Muscle layer of duodenum (tissue), 2 donors: Measurements from ENCODE around the gene GRID1.

Source experiments
- H3K27ac ChIP-seq: one replicate; pipeline ENCODE4 v1.7.0; 2013; ENCODE audit warnings: mild to moderate bottlenecking, low read length
- H3K27me3 ChIP-seq: one replicate; pipeline ENCODE4 v1.7.0; 2013; ENCODE audit warnings: low read depth, mild to moderate bottlenecking, control low read depth, low read length
- H3K36me3 ChIP-seq, 2 donors: one replicate each; pipeline ENCODE4 v1.7.0; 2013; ENCODE audit warnings: low read length in 2 of 2, control low read depth in 1 of 2, mild to moderate bottlenecking in 1 of 2; ENCODE audit not compliant: insufficient read depth in 2 of 2, control insufficient read depth in 1 of 2
- H3K4me1 ChIP-seq, 2 donors: one replicate each; pipeline ENCODE4 v1.7.0; 2013; ENCODE audit warnings: low read length in 2 of 2, mild to moderate bottlenecking in 2 of 2, control low read depth in 1 of 2, moderate library complexity in 1 of 2; ENCODE audit not compliant: insufficient read depth in 2 of 2, control insufficient read depth in 1 of 2
- H3K4me3 ChIP-seq, 2 donors: one replicate each; pipeline ENCODE4 v1.7.0; 2013; ENCODE audit warnings: low read length in 2 of 2, low read depth in 1 of 2, mild to moderate bottlenecking in 1 of 2
- H3K9me3 ChIP-seq, 2 donors: one replicate each; pipeline ENCODE4 v1.7.0; 2013; ENCODE audit warnings: low read length in 2 of 2, control low read depth in 1 of 2, mild to moderate bottlenecking in 1 of 2; ENCODE audit not compliant: control insufficient read depth in 1 of 2
- donor health status: healthy.

The GRID1 gene

DNA sequence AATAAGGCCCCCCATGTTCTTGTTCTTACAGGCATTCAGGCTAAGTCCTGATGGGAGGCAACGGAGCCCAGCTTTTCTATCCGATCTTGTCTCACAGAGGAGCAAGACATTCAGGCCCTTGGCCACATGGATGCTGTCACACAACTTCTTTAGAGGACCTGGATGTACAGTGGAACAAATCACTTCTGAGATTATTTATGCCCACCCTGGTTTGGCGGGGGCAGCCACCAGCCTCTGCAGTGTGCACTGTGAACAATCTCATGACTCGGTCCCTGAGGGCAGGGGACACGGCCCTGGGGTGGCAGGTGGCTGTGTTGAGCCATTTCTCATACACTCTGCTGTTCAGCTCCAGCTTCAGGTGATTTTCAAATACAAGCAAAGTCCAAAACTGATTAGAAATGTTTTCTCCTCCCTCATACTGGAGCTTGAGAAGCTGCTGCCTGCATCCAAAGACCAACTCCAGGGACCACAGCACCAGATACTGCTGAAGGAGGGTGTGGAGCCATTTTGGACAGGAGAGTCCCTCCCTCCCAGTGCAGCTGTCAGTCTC lies 441.3 kb downstream of the GRID1 start:
- peaks cover 0 to 9% of the 10 kb centered on the region in 2 donors for H3K4me1 ChIP-seq

GRCh38 chr10:85924382-85925102 lies 442.1 kb downstream of the GRID1 start:
- Histone ChIP-seq H3K36me3 (no peaks in the 10 kb centered on the region), H3K4me3 (no peak overlapping the region), H3K9me3 (no peaks in the 10 kb centered on the region)

More for the DNA sequence above, 441.3 kb downstream of the GRID1 start:
- Histone ChIP-seq H3K4me3 (no peak overlapping the region), H3K27me3 (no peaks in the 10 kb centered on the region), H3K9me3 (no peaks in the 10 kb centered on the region), H3K36me3 (no peaks in the 10 kb centered on the region), H3K27ac (no peak overlapping the region)

GRCh38 chr10:85922356-85923129 lies 444.1 kb downstream of the GRID1 start:
- Histone ChIP-seq H3K27ac (no peak overlapping the region), H3K4me1 (peaks cover 0 to 23% of the 10 kb centered on the region in 2 donors)

More at GRCh38 chr10:85924382-85925102, 442.1 kb downstream of the GRID1 start:
- no peaks in the 10 kb centered on the region for H3K27me3 ChIP-seq
- peaks cover 0 to 16% of the 10 kb centered on the region in 2 donors for H3K4me1 ChIP-seq
- no peak overlapping the region for H3K27ac ChIP-seq

GRCh38 chr10:85921789-85922188 lies 444.8 kb downstream of the GRID1 start:
- Histone ChIP-seq H3K27ac (no peak overlapping the region), H3K9me3 (no peaks in the 10 kb centered on the region), H3K27me3 (no peaks in the 10 kb centered on the region), H3K36me3 (no peaks in the 10 kb centered on the region), H3K4me3 (no peak overlapping the region), H3K4me1 (peaks cover 2 to 26% of the 10 kb centered on the region in 2 donors)

More at GRCh38 chr10:85922356-85923129, 444.1 kb downstream of the GRID1 start:
- Histone ChIP-seq H3K36me3 (no peaks in the 10 kb centered on the region), H3K9me3 (no peaks in the 10 kb centered on the region), H3K27me3 (no peaks in the 10 kb centered on the region), H3K4me3 (no peak overlapping the region)

- H3K4me3 ChIP-seq, result no peak overlapping the region
- peaks cover 8 to 38% of the 10 kb centered on the region in 2 donors for H3K4me1 ChIP-seq
- no peaks in the 10 kb centered on the region for H3K27me3 ChIP-seq
- no peaks in the 10 kb centered on the region for H3K36me3 ChIP-seq
- H3K9me3 ChIP-seq, result no peaks in the 10 kb centered on the region
- H3K27ac ChIP-seq, result no peak overlapping the region
Measured at GRCh38 chr10:85920311-85920710, 446.3 kb downstream of the GRID1 start.

DNA sequence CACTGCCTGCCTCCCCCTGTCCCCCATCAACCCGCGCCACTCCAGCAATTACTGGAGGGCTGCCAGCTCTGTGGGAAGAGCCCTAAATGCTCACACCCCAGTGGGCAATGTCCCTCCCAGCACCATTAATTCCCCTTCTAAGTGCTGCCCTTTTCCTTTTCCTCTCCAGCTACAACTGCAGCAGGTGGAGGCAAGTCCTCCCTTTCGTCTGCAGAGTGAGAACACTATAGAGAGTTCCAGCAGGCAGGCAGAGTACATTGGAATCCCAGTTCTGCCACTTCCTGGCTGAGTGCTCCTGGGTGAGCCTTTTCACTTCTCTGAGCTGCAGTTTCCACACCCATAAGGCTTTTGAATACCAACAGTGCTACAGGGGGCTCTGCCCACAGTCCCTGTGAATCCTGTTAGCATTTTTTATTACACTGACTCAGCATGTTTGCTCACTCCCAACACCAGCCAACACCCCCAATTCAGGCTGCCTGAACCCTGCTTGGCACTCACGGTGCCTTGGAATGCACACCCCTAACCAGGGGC lies 447.0 kb downstream of the GRID1 start:
- H3K36me3 ChIP-seq, result no peaks in the 10 kb centered on the region
- H3K27ac ChIP-seq, result no peak overlapping the region
- no peaks in the 10 kb centered on the region for H3K9me3 ChIP-seq
- peaks cover 8 to 38% of the 10 kb centered on the region in 2 donors for H3K4me1 ChIP-seq
- no peaks in the 10 kb centered on the region for H3K27me3 ChIP-seq
- no peak overlapping the region for H3K4me3 ChIP-seq

GRCh38 chr10:85918371-85918770 lies 448.2 kb downstream of the GRID1 start:
- no peaks in the 10 kb centered on the region for H3K36me3 ChIP-seq
- H3K9me3 ChIP-seq, result no peaks in the 10 kb centered on the region
- H3K4me1 ChIP-seq, result peaks cover 8 to 38% of the 10 kb centered on the region in 2 donors
- no peak overlapping the region for H3K27ac ChIP-seq
- H3K27me3 ChIP-seq, result no peaks in the 10 kb centered on the region
- no peak overlapping the region for H3K4me3 ChIP-seq

DNA sequence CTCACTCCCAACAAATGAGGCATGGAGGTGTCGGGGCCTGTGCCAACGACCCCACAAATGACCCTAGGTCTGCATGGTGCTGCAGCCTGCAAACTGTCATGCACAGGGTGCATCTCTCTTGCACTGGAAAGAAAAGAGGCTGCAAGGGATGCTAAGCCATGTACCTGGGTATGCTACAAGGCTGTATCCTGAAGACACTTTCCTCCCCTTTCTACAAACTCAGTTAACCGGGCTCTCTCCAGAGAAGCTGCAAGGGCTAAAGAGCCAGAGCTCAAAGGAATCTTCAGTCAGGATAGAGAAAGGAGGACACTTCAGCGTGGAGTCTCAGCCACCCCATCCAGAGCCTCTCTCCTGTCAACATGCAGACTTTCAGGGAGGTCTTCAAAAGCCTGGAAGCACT lies 449.0 kb downstream of the GRID1 start:
- Histone ChIP-seq H3K4me3 (no peak overlapping the region), H3K27ac (no peak overlapping the region), H3K36me3 (no peaks in the 10 kb centered on the region), H3K4me1 (peaks cover 8 to 35% of the 10 kb centered on the region in 2 donors), H3K9me3 (no peaks in the 10 kb centered on the region), H3K27me3 (no peaks in the 10 kb centered on the region)

DNA sequence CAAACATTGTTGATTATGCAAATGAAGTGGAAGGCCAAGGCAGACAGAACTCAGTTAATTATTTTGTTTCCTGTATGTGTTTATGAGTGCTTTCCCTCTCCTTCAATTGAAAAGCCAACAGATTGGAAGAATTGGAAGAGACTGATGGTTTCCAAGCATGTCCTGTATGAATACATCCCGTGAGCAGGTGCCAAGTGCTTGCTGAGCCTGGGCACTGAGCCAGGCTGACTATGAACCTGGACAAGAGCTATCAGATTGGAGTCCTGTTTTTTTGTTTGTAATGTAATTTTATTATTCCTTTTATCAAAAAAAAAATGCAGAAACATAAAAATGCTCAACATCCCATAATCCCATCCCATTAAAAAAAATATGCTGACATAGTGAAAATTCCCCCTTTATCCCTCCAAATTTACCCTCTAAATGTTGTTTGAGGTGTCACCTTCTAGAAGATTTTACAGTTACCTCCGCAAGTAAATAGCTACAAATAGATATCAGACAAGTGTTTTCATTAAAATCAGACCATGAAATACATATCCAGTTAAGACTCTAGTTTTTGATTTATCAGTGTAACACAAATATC lies 449.5 kb downstream of the GRID1 start:
- Histone ChIP-seq H3K36me3 (no peaks in the 10 kb centered on the region), H3K27me3 (no peaks in the 10 kb centered on the region), H3K9me3 (no peaks in the 10 kb centered on the region), H3K27ac (no peak overlapping the region), H3K4me1 (peaks cover 8 to 32% of the 10 kb centered on the region in 2 donors), H3K4me3 (no peak overlapping the region)

- H3K36me3 ChIP-seq, result no peaks in the 10 kb centered on the region
- no peaks in the 10 kb centered on the region for H3K27me3 ChIP-seq
- no peaks in the 10 kb centered on the region for H3K9me3 ChIP-seq
- H3K4me3 ChIP-seq, result no peak overlapping the region
- no peak overlapping the region for H3K27ac ChIP-seq
- peaks cover 8 to 32% of the 10 kb centered on the region in 2 donors for H3K4me1 ChIP-seq
Measured at GRCh38 chr10:85916286-85916685, 450.3 kb downstream of the GRID1 start.
